NCI-H82 (cell line): ENCODE data around the gene TPM1.
"Not testable (repeated sequence)": the region's sequence is repeated elsewhere in the genome, so short reads cannot be mapped to it uniquely, and the experiment has no call there.

Source experiments
- DNase-seq: peaks from one replicate; lab custom pipeline; 2025; lab: John Stamatoyannopoulos, UW

TPM1 gene

DNA sequence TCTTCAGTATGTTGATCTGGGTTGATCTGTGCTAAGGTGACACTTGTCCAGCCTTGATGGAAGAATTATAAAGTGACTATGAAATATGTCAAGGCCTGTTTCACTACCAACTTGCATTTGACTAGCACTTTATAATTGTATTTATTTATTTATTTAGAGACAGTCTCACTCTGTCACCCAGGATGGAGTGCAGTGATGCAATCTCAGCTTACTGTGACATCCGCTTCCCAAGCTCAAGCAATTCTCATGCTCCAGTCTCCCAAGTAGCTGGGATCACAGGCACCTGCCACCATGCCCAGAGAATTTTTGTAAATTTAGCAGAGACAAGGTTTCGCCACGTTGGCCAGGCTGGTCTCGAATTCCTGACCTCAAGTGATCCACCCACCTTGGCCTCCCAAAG lies 53.6 kb downstream of the TPM1 start:
- DNase-seq: no peak

DNA sequence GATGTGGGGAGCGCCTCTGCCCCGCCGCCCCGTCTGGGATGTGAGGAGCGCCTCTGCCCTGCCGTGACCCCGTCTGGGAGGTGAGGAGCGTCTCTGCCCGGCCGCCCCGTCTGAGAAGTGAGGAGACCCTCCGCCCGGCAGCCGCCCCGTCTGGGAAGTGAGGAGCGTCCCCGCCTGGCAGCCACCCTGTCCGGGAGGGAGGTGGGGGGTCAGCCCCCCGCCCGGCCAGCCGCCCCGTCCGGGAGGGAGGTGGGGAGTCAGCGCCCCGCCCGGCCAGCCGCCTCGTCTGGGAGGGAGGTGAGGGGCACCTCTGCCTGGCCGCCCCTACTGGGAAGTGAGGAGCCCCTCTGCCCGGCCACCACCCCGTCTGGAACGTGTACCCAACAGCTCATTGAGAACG lies 56.4 kb downstream of the TPM1 start:
- DNase-seq: not testable (repeated sequence)

DNA sequence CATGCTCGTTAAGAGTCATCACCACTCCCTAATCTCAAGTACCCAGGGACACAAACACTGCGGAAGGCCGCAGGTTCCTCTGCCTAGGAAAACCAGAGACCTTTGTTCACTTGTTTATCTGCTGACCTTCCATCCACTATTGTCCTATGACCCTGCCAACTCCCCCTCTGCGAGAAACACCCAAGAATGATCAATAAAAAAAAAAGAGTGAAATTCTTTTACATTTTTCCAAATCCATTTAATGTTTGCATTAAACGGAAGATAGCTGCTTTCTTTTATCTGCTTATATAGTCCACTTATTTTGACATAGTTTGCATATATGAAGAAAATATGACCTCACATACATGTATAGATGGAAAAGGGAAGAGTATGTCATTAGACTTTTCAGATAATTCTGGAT lies 57.0 kb downstream of the TPM1 start:
- DNase-seq: not testable (repeated sequence)

DNA sequence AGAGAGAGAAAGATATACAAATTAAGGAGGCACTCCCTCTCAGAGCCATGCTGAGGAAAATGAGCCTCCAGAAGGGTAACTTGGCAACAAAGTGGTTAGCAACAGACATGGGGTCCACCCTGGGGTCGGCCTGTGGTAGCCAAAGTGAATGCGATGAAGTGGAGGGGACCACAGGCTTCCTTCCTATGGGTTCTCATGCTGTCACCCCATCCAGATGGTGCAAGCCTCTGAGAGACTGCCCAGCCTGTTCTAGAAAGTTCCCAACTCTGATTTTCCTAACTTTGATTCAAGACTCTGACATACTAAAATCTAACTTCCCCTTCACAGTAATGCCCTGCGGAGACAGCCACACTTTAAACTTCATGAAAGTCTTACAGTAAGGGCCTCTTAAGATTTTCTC lies 60.9 kb downstream of the TPM1 start:
- no peak for DNase-seq

DNA sequence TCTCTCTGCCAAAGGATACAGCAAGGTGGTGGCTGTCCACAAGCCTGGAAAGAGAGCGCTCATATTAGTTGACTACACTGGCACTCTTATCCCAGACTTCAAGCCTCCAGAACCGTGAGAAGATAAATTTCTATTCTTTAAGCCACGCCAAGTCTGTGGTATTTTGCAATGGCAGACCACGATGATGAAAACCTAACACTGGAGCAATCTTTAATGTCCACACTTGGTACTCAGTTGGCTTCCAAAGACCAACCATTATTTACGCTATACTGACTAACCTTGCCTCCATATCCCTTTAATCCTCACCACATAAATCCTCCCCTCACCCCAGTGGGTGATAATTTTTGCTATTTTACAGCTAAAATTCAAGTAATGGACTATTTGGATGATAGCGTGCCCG lies 62.2 kb downstream of the TPM1 start:
- DNase-seq: no peak

DNA sequence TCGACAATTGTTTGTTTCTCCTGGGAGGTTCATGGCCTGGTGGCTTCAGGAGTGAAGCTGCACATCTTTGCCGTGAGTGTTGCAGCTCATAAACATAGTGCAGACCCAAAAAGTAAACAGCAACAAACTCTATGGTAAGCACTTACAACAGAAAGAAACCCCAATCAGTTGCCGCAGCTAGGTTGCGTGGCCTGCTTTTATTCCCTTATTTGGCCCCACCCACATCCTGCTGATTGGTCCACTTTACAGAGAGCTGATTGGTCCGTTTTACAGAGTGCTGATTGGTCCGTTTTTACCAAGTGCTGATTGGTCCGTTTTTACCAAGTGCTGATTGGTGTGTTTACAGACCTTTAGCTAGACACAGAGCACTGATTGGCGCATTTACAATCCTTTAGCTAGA lies 62.8 kb downstream of the TPM1 start:
- not testable (repeated sequence) for DNase-seq

DNA sequence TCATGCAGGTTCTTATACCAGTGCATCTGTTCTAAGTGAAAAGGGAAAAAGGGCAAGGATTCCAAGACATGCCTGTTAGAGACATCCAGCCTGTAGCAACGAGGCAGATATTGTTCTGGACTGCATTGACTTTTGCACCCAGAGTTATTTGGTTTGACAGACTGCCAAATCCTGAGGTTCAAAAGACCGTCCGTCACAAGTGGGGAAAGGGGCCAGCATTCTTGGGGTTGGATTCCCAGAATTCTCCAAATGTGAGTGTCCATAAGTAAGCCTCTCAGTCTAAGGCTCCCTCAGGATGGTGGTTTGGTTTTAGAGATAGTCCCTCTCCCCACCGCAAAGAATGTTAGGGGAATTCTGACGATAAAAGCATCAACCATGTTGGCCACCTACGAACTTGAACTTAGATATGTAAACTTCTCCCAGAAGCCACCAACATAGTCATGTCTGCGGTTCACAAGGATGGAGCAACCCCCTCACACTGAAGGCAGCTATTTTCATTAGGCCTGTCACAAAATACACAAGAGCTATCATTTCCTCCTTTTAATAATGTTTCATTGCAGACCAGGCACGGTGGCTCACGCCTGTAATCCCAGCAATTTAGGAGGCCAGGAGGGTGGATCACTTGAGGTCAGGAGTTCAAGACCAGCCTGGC lies 65.5 kb downstream of the TPM1 start:
- DNase-seq: no peak

DNA sequence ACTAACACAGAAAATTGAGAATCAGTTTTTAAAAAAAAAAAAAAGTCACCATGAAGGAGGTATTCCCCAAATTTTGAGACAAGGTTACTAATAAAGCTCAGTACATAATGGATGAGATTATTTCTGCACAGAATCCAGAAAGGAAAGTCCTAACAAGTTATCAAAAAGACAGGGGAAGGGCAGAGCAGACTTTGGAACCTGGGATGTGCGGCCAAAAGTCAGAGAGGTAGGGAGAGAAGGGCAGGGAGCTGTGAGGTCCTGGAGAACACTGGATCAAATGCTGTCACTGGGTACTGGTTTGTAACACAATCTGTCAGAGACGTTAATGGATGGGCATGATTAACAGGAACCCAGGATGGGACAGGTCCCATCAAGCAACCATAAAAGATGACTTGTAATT lies 67.0 kb downstream of the TPM1 start:
- DNase-seq: no peak

DNA sequence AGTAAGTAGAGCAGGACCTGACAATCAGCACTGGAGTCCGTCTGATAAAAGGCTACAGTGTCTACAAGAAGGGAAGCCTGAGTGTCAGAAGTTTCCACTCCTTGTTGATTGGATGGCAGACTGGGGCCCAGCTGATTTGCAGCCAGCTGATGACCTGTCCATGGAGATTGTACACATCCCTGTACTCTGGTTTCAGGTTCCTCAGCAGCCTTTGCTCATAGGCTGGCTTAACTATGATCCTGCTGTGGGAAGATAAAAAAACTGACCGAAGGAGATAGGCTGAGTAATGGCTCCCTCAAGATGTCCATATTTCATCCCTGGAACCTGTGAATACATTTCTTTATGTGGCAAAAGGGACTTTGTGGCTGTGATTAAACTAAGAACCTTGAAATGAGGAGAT lies 67.4 kb downstream of the TPM1 start:
- no peak for DNase-seq

DNA sequence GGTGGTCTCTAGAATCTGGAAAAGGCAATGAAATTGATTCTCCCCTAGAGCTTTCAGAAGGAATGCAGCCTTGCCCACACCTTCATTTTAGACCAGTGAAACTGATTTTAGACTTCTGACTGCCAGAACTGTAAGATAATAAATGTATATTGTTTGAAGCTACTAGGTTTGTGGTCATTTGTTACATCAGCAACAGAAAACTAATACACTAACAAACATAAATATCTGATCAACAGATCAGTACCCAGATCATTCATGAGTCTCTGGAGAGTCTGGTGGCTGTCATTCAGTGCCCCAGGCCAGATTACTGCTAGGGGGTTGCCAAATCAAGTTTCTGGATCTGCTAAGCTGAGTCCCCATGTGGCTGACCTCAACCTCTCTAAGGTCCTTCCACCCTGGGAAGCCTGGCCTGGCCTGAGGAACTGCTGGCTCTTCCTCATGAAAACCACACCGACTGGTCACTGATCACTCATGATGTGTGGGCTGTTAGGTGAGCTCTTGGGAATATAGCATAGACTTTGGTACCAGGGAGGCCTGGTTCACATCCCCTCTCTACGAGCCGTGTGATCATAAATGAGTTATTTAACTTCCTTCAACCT lies 68.0 kb downstream of the TPM1 start:
- DNase-seq: no peak

DNA sequence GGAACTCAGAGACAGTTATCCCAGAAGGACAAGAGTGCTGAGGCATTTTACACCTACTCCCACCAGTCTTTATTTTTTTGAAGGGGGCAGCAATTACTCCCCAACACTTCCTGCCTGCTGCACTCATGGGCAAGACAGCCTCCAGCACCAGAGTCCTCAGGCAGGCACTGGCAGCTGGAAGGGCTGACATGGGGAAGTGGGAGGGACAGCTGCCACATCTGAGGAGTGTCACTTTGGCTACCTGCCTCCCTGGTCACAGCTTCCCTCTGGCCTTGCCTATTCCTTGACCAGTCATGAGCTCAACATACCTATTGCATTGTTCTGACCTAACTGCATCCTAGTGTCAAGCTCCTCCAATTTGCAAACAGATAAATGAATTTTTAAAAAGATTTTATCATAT lies 68.9 kb downstream of the TPM1 start:
- DNase-seq: no peak

DNA sequence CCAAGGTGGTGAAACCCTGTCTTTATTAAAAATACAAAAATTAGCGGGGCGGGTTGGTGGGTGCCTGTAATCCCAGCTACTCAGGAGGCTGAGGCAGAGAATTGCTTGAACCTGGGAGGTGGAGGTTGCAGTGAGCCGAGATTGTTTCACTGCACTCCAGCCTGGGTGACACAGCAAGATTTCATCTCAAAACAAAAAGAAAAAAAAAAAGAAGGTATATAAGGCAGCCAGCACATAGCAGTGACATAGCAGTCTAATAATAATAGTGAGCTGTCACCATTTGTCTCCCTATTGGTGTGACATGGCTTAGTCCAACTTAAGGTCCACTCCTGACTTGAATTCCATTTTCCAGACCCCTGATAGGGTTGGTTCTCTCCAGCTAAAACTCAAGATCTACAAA lies 70.3 kb downstream of the TPM1 start:
- no peak for DNase-seq

DNA sequence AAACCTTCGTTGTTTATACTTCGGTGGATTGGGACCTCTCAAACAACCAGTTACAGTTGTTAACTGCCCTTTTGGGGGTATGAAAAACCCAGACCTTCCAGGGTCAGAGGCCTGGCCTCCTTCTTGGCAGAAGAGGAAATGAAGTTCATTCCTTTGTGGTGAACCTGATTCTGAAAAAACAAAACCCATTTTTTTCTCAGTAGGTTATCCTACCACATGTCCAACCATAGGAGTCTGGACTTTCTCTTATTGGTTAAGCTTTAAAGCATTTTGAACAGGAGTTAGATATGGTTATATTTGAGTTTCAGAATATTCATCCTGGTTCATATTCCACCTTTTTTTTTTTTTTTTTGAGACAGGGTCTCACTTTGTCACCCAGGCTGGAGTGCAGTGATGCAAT lies 71.9 kb downstream of the TPM1 start:
- no peak for DNase-seq
